ENCODE data around the gene GTF2A2. TPM values are rescaled to one million over a fixed set of nuclear protein-coding genes. Genes with fewer than 3 reads are reported as not detected.

GTF2A2 gene
- 47.5 and 77.4 TPM in 2 replicates for polyA plus RNA-seq (2012; rRNA removed)
- 59.2 and 65.3 TPM in 2 replicates for polyA plus RNA-seq (2012; cell fraction: cytosol; rRNA removed)
- polyA plus RNA-seq (2012; cell fraction: nucleus; rRNA removed), result 14.2 and 20.2 TPM in 2 replicates

- peak within 1 kb of the TSS; percentile 72 to 89 for H3K27ac ChIP-seq (ENCODE audit: low read depth in 2 of 2, low read length in 1 of 2)
- CTCF ChIA-PET, result interaction anchor here (1.0 to 2.9 kb wide), 3 partner anchors 10 to 128 kb away, joined by 3 to 13 read pairs (median 3); no protein-coding TSS in a partner anchor
Observed at GRCh38 chr15:59656897-59657634, at the start of gene GTF2A2. Gene GTF2A2, minus strand, starts transcription at chr15:59657515. Its CDS starts 5,238 bp downstream, at chr15:59652277.

More at GRCh38 chr15:59656897-59657634, at the start of gene GTF2A2:
- Histone ChIP-seq H3K4me3 (ENCODE audit: low read depth in 2 of 2, low read length in 1 of 2) (peak within 1 kb of the TSS; percentile 92 to 94), H3K79me2 (ENCODE audit: insufficient read depth) (peaks cover 53% of the 10 kb centered on the region), H3K9me2 (no peaks in the 10 kb centered on the region), H3K9ac (peak within 1 kb of the TSS; percentile 94), H3K27me3 (ENCODE audit: insufficient read depth) (no peaks in the 10 kb centered on the region), H3F3A (replicated peaks; ENCODE audit: insufficient read depth) (peaks cover 39% of the 10 kb centered on the region), H3K4me2 (peak within 1 kb of the TSS; percentile 83), H2AFZ (ENCODE audit: low read depth) (peak within 1 kb of the TSS; percentile 91), H4K20me1 (ENCODE audit: insufficient read depth) (peaks cover 21% of the 10 kb centered on the region), H3K4me1 (ENCODE audit: control insufficient read depth in 1 of 2, insufficient read depth in 2 of 2, low read depth in 1 of 2, low read length in 1 of 2) (peaks cover 8 to 9% of the 10 kb centered on the region in 2 experiments; a peak in 3 of 4 replicates), H3K36me3 (replicated peaks in 1 of 2; ENCODE audit: control insufficient read depth in 1 of 2, insufficient read depth in 2 of 2, low read length in 1 of 2) (peaks cover 41 to 51% of the 10 kb centered on the region in 2 experiments), H3K9me3 (no peaks in the 10 kb centered on the region)
- POLR2A ChIA-PET, result interaction anchor here (0.8 to 1.3 kb wide), 4 partner anchors 9 to 32 kb away, joined by 3 to 5 read pairs (median 3); partner anchors contain the start of gene BNIP2
- DNase-seq, result peak; percentile 96
- WGBS (ENCODE audit: low lambda C conversion rate), result under 1% methylated on average over 31 of the region's 59 CpGs
- TF ChIP-seq USF1 (IDR thresholded peaks at IDR 0.05; ENCODE audit: borderline replicate concordance, low read depth) (no peak), POLR2AphosphoS5 (IDR thresholded peaks at IDR 0.05; ENCODE audit: low read depth, low read length) (peak; percentile 97), TEAD4 (IDR thresholded peaks at IDR 0.05; ENCODE audit: borderline replicate concordance, insufficient read depth) (0 out of 2 replicates have a peak, but pooled peaks have one; percentile 10), ZBTB33 (IDR thresholded peaks at IDR 0.05; ENCODE audit: borderline replicate concordance, low read depth) (no peak), FOXM1 (IDR thresholded peaks at IDR 0.05; ENCODE audit: low read depth) (0 out of 2 replicates have a peak, but pooled peaks have one; percentile 43), GABPA (IDR thresholded peaks at IDR 0.05; ENCODE audit: low read depth) (peak; percentile 89), PBX3 (IDR thresholded peaks at IDR 0.05) (peak; percentile 96), CTCF (IDR thresholded peaks at IDR 0.05) (no peak), CHD2 (IDR thresholded peaks at IDR 0.05; ENCODE audit: low read length, partially characterized antibody) (peak; percentile 34), EP300 (IDR thresholded peaks at IDR 0.05; ENCODE audit: borderline replicate concordance in 1 of 2, low read depth in 1 of 2, low read length in 1 of 2) (peak in 1 of 2 experiments; percentile 42; a peak in 2 of 4 replicates), EZH2phosphoT487 (IDR thresholded peaks at IDR 0.05; ENCODE audit: borderline replicate concordance, low read depth) (no peak), TAF1 (IDR thresholded peaks at IDR 0.05; ENCODE audit: borderline replicate concordance, low read depth, low read length) (peak; percentile 94), USF2 (IDR thresholded peaks at IDR 0.05; ENCODE audit: borderline replicate concordance, low read depth, low read length) (no peak), JUND (IDR thresholded peaks at IDR 0.05) (no peak; the same call in 1 of the 2 replicates), MEF2A (IDR thresholded peaks at IDR 0.05; ENCODE audit: borderline replicate concordance, low read depth) (no peak), ELF1 (IDR thresholded peaks at IDR 0.05) (peak; percentile 90), SIN3A (IDR thresholded peaks at IDR 0.05; ENCODE audit: borderline replicate concordance, low read depth, low read length) (peak; percentile 74; the same call in 1 of the 2 replicates), MAX (IDR thresholded peaks at IDR 0.05; ENCODE audit: low read depth) (peak; percentile 66), MXI1 (IDR thresholded peaks at IDR 0.05; ENCODE audit: low read depth, low read length) (peak; percentile 78)

Measured in SK-N-SH (cell line).